HCT116 (cell line): ENCODE measurements around the gene SYNJ2. TPM values are rescaled to one million over a fixed set of nuclear protein-coding genes. Genes with fewer than 3 reads are reported as not detected.

ENCODE experiments used
- ATAC-seq: fragments of 200-7000 bp; cut with Tn5 transposase; 2 replicates; pipeline ENCODE4 v1.9.1; 2020; ENCODE audit warnings: mild to moderate bottlenecking, moderate library complexity
- BruUV-seq: library from RNA; stranded (reverse); fragments of 400-500 nt; replicated peaks from 2 replicates; lab custom pipeline; 2021; lab: Mats Ljungman, UMichigan
- CTCF ChIA-PET: fragments of 300-600 bp; sonication (Branson Sonifier 250); formaldehyde crosslinking; loops from one replicate; lab custom pipeline; 2021; ENCODE audit warnings: antibody characterized with exemption; lab: Charles Lee
- POLR2A ChIA-PET: fragments of 300-600, 350-600 bp; sonication (Branson Sonifier 250); formaldehyde crosslinking; loops from one replicate; lab custom pipeline; 2021; ENCODE audit warnings: antibody characterized with exemption; lab: Charles Lee
- RAD21 ChIA-PET, 2 experiments: fragments of 300-600 bp; sonication (Branson Sonifier 250); formaldehyde crosslinking; loops; one replicate each; lab custom pipeline; 2023; ENCODE audit warnings: low total read pairs in 2 of 2; ENCODE audit not compliant: uncharacterized antibody in 2 of 2, unreplicated experiment in 2 of 2, low non-redundant PET in 1 of 2; lab: Charles Lee
- DNase-seq: peaks from one replicate; pipeline ENCODE4 v3.0.0-alpha.2; 2010; ENCODE audit warnings: low read depth, low spot score
- H2AFZ ChIP-seq: fragments of 200-600 bp; shearing (Covaris generic), sonication (generic); 2 replicates; pipeline ENCODE4 v1.6.1; 2017; ENCODE audit warnings: low read depth, mixed run types, mixed read lengths, antibody characterized with exemption, low read length; ENCODE audit not compliant: poor library complexity, severe bottlenecking
- H3K27ac ChIP-seq: 2 replicates; pipeline ENCODE4 v1.5.1; 2012; ENCODE audit warnings: low read depth, low read length
- H3K27me3 ChIP-seq: fragments of 200-600 bp; sonication (generic); 2 replicates; pipeline ENCODE4 v1.6.1; 2016; ENCODE audit warnings: mixed run types, low read length, mixed read lengths; ENCODE audit not compliant: insufficient read depth
- H3K36me3 ChIP-seq, 2 experiments: fragments of 200-500 bp in 1 of 2; fragments of 200-600 bp in 1 of 2; sonication (Bioruptor generic) in 1 of 2; sonication (generic) in 1 of 2; 2 replicates each; pipeline versions ENCODE4 v1.5.1 to v1.6.1; 2014 to 2016; ENCODE audit warnings: low read length in 2 of 2, inconsistent platforms in 1 of 2, mixed read lengths in 1 of 2, mixed run types in 1 of 2; ENCODE audit not compliant: insufficient read depth in 2 of 2, control insufficient read depth in 1 of 2
- H3K4me1 ChIP-seq, 2 experiments: fragments of 200-600 bp in 1 of 2; sonication (generic) in 1 of 2; 2 replicates each; pipeline versions ENCODE4 v1.5.1 to v1.6.1; 2012 to 2017; ENCODE audit warnings: low read length in 2 of 2, inconsistent platforms in 1 of 2, mild to moderate bottlenecking in 1 of 2, mixed read lengths in 1 of 2, mixed run types in 1 of 2, moderate library complexity in 1 of 2; ENCODE audit not compliant: insufficient read depth in 2 of 2, control insufficient read depth in 1 of 2
- H3K4me2 ChIP-seq: fragments of 200-600 bp; sonication (generic); 2 replicates; pipeline ENCODE4 v1.6.1; 2017; ENCODE audit warnings: mixed run types, low read length, mixed read lengths
- H3K4me3 ChIP-seq, 2 experiments: fragments of 200-600 bp in 1 of 2; sonication (generic) in 1 of 2; replicated peaks in 1 of 2; 2 replicates each; pipeline ENCODE4 v1.5.1; 2011 to 2016; ENCODE audit warnings: low read length in 2 of 2, control low read depth in 1 of 2, low read depth in 1 of 2, mild to moderate bottlenecking in 1 of 2, mixed read lengths in 1 of 2, mixed run types in 1 of 2
- H3K79me2 ChIP-seq: fragments of 200-600 bp; sonication (generic); 2 replicates; pipeline ENCODE4 v1.6.1; 2017; ENCODE audit warnings: mild to moderate bottlenecking, mixed run types, low read length, moderate library complexity, mixed read lengths; ENCODE audit not compliant: insufficient read depth
- H3K9ac ChIP-seq: fragments of 200-600 bp; sonication (generic); 2 replicates; pipeline ENCODE4 v1.6.1; 2016; ENCODE audit warnings: low read length, mixed read lengths
- H3K9me2 ChIP-seq: fragments of 200-600 bp; sonication (generic), shearing (Covaris generic); 2 replicates; pipeline ENCODE4 v1.6.1; 2017; ENCODE audit warnings: mixed run types, mild to moderate bottlenecking, moderate library complexity; ENCODE audit not compliant: insufficient read depth
- H3K9me3 ChIP-seq, 2 experiments: fragments of 200-500 bp in 1 of 2; fragments of 200-600 bp in 1 of 2; sonication (Bioruptor generic) in 1 of 2; sonication (generic) in 1 of 2; 2 replicates each; pipeline ENCODE4 v1.6.1; 2014 to 2017; ENCODE audit warnings: low read length in 2 of 2, mixed read lengths in 2 of 2, inconsistent platforms in 1 of 2, low read depth in 1 of 2, mild to moderate bottlenecking in 1 of 2, mixed run types in 1 of 2, moderate library complexity in 1 of 2; ENCODE audit not compliant: control insufficient read depth in 1 of 2, insufficient read depth in 1 of 2
- H4K20me1 ChIP-seq: fragments of 200-600 bp; sonication (generic), shearing (Covaris generic); 2 replicates; pipeline ENCODE4 v1.6.1; 2017; ENCODE audit warnings: mixed run types, mild to moderate bottlenecking, moderate library complexity; ENCODE audit not compliant: insufficient read depth
- ELF1 ChIP-seq: IDR thresholded peaks from 2 replicates; pipeline ENCODE4 v1.6.1; 2012; ENCODE audit warnings: low read depth, borderline replicate concordance
- EZH2 ChIP-seq: fragments of 200-600 bp; sonication (generic); IDR thresholded peaks from 2 replicates; pipeline ENCODE4 v1.6.1; 2017; ENCODE audit warnings: antibody characterized with exemption, mixed run types
- EZH2phosphoT487 ChIP-seq: fragments of 200-600 bp; IDR thresholded peaks from 2 replicates; pipeline ENCODE4 v1.6.1; 2018; ENCODE audit warnings: antibody characterized with exemption, borderline replicate concordance
- FOSL1 ChIP-seq: IDR thresholded peaks from 2 replicates; pipeline ENCODE4 v1.6.1; 2012; ENCODE audit warnings: low read depth
- POLR2A ChIP-seq: IDR thresholded peaks from 2 replicates; pipeline ENCODE4 v1.7.0; 2011; ENCODE audit warnings: borderline replicate concordance; ENCODE audit not compliant: insufficient read depth, insufficient read length; ENCODE audit errors: extremely low read depth
- SIN3A ChIP-seq: IDR thresholded peaks from 2 replicates; pipeline ENCODE4 v1.6.1; 2012; ENCODE audit warnings: low read depth
- SRF ChIP-seq: IDR thresholded peaks from 2 replicates; pipeline ENCODE4 v1.6.1; 2012; ENCODE audit warnings: low read depth
- TCF7L2 ChIP-seq: IDR thresholded peaks from 2 replicates; pipeline ENCODE4 v1.7.0; 2011; ENCODE audit warnings: borderline replicate concordance, inconsistent platforms; ENCODE audit not compliant: insufficient read depth, insufficient read length; ENCODE audit errors: extremely low read depth
- ZFX ChIP-seq: fragments of 450-650 bp; IDR thresholded peaks from 2 replicates; pipeline ENCODE4 v1.6.1; 2017
- intact Hi-C: fragments of 100-400 bp; cut with micrococcal nuclease; formaldehyde crosslinking; loops from 2 replicates; pipeline ENCODE4 v1.10.0; 2022
- total RNA-seq: library from RNA; stranded (reverse); gene quantifications from one replicate; pipeline ENCODE4 v1.2.1, GENCODE V29; 2021; ENCODE audit not compliant: unreplicated experiment
- TF ChIP-seq, protein P1 (sequence below): IDR thresholded peaks from 2 replicates; pipeline ENCODE4 v1.6.1; 2012
- TF ChIP-seq, protein P2 (sequence below): IDR thresholded peaks from 2 replicates; pipeline ENCODE4 v1.6.1; 2012; ENCODE audit warnings: low read depth

Gene SYNJ2
- total RNA-seq, 1 experiment from 2014 or later, result 23.9 TPM

DNA sequence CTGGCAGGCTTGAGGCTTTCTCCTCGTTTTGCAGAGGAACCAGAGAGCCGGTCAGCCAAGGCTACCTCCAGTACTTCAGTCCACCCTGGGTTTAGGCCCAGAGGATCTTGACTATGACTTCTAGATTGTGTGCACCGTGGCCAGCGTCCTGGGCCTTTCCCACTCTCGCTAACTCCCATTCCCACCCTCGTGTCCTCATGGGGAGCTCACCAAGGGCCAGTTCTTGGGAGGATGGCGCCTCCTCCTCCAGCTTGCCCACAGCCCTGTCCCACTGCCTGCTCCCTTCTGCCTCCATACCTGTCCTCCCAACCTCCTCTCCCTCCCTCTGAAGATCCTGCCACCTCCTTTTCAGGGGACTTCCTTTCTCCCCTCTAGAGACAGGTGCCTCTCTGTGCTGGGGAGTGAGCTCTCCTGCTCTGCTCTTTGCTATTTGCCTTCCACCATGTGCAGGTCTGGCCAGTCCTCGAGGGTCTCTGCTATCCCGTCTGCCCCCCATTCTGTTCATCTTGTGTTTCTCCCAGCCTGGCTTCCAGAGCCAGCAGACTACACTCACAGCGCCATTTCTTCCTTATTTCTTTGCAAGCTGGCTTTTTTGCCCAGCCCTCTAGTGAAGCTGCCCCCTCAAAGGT is 4.4 kb upstream of the SYNJ2 start:
- H4K20me1 ChIP-seq, result no peaks in the 10 kb centered on the region
- DNase-seq (no peak), ATAC-seq (no peak)
- POLR2A ChIA-PET, result no interaction called here
- no peak overlapping the region for H3K9ac ChIP-seq
- H3K9me3 ChIP-seq, result no peaks in the 10 kb centered on the region
- H3K79me2 ChIP-seq, result peaks cover 3% of the 10 kb centered on the region
- H3K27me3 ChIP-seq, result no peaks in the 10 kb centered on the region
- TF ChIP-seq ELF1 (no peak), SRF (no peak), EZH2phosphoT487 (no peak), SIN3A (no peak), ZFX (no peak), TCF7L2 (no peak), FOSL1 (no peak), EZH2 (no peak), POLR2A (no peak)
- TF ChIP-seq, protein P1, sequence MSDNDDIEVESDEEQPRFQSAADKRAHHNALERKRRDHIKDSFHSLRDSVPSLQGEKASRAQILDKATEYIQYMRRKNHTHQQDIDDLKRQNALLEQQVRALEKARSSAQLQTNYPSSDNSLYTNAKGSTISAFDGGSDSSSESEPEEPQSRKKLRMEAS, result no peak
- TF ChIP-seq, protein P2, sequence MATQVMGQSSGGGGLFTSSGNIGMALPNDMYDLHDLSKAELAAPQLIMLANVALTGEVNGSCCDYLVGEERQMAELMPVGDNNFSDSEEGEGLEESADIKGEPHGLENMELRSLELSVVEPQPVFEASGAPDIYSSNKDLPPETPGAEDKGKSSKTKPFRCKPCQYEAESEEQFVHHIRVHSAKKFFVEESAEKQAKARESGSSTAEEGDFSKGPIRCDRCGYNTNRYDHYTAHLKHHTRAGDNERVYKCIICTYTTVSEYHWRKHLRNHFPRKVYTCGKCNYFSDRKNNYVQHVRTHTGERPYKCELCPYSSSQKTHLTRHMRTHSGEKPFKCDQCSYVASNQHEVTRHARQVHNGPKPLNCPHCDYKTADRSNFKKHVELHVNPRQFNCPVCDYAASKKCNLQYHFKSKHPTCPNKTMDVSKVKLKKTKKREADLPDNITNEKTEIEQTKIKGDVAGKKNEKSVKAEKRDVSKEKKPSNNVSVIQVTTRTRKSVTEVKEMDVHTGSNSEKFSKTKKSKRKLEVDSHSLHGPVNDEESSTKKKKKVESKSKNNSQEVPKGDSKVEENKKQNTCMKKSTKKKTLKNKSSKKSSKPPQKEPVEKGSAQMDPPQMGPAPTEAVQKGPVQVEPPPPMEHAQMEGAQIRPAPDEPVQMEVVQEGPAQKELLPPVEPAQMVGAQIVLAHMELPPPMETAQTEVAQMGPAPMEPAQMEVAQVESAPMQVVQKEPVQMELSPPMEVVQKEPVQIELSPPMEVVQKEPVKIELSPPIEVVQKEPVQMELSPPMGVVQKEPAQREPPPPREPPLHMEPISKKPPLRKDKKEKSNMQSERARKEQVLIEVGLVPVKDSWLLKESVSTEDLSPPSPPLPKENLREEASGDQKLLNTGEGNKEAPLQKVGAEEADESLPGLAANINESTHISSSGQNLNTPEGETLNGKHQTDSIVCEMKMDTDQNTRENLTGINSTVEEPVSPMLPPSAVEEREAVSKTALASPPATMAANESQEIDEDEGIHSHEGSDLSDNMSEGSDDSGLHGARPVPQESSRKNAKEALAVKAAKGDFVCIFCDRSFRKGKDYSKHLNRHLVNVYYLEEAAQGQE, result no peak
- H3K9me2 ChIP-seq, result no peaks in the 10 kb centered on the region
- CTCF ChIA-PET, result no interaction called here
- intact Hi-C loops, result no loop called here
- RAD21 ChIA-PET, result no interaction called here
- no peak overlapping the region for H3K4me2 ChIP-seq
- no TSS peak for BruUV-seq
- no peak overlapping the region for H3K4me3 ChIP-seq
- no peak overlapping the region for H2AFZ ChIP-seq
- no peak overlapping the region for H3K27ac ChIP-seq
- peaks cover 6 to 23% of the 10 kb centered on the region in 2 experiments; a peak in 3 of 4 replicates for H3K4me1 ChIP-seq
- no peaks in the 10 kb centered on the region for H3K36me3 ChIP-seq
